Suprapubic skin (tissue), 4 donors: ENCODE data around the gene CDK8. TPM values are rescaled to one million over a fixed set of nuclear protein-coding genes. Genes with fewer than 3 reads are reported as not detected.

Experiments used
- DNase-seq, 2 donors: peaks; one replicate each; pipeline ENCODE4 v3.0.0-alpha.2; 2019; ENCODE audit warnings: low spot score in 2 of 2
- H3K27ac ChIP-seq: fragments of 200-600 bp; sonication (generic); one replicate; pipeline ENCODE4 v1.5.1; 2019
- H3K27me3 ChIP-seq: fragments of 200-600 bp; sonication (generic); one replicate; pipeline ENCODE4 v1.5.1; 2019
- H3K36me3 ChIP-seq: fragments of 200-600 bp; sonication (generic); one replicate; pipeline ENCODE4 v1.5.1; 2019
- H3K4me1 ChIP-seq: fragments of 200-600 bp; sonication (generic); one replicate; pipeline ENCODE4 v1.5.1; 2019
- H3K4me3 ChIP-seq: fragments of 200-600 bp; sonication (generic); one replicate; pipeline ENCODE4 v1.5.1; 2019; ENCODE audit warnings: mild to moderate bottlenecking
- H3K9me3 ChIP-seq: fragments of 200-600 bp; sonication (generic); one replicate; pipeline ENCODE4 v1.5.1; 2019
- EP300 ChIP-seq: sonication (generic); formaldehyde crosslinking; IDR thresholded peaks from one replicate; pipeline ENCODE4 v1.6.1; 2017; ENCODE audit warnings: antibody characterized with exemption
- POLR2A ChIP-seq, 2 donors: fragments of 450-650 bp; IDR thresholded peaks; one replicate each; pipeline ENCODE4 v1.6.1; 2017; ENCODE audit warnings: antibody characterized with exemption in 2 of 2, mild to moderate bottlenecking in 2 of 2, moderate library complexity in 2 of 2
- POLR2AphosphoS5 ChIP-seq, 3 donors: sonication (generic); formaldehyde crosslinking; IDR thresholded peaks; one replicate each; pipeline ENCODE4 v1.6.1; 2017; ENCODE audit warnings: antibody characterized with exemption in 3 of 3
- WGBS: methylation state at CpG from one replicate; pipeline ENCODE4 v1.1.5; 2018; 5-methylcytosine and 5-hydroxymethylcytosine counted together
- total RNA-seq, 4 donors: library from RNA; depleted of rRNA; stranded (reverse); fragments of >200 nt; gene quantifications; one replicate each; pipeline ENCODE4 v1.1.0, GENCODE V29; 2016
- TF ChIP-seq, protein P1 (sequence below), 2 donors: fragments of 200-600 bp in 1 of 2; fragments of 450-650 bp in 1 of 2; sonication (generic) in 1 of 2; IDR thresholded peaks; one replicate each; pipeline ENCODE4 v1.5.1; 2016 to 2019; ENCODE audit warnings: antibody characterized with exemption in 2 of 2, mild to moderate bottlenecking in 1 of 2, moderate library complexity in 1 of 2

CDK8 gene
- total RNA-seq, 4 donors from 2014 or later: 9.8 to 13.3 (median 12.5) TPM

DNA sequence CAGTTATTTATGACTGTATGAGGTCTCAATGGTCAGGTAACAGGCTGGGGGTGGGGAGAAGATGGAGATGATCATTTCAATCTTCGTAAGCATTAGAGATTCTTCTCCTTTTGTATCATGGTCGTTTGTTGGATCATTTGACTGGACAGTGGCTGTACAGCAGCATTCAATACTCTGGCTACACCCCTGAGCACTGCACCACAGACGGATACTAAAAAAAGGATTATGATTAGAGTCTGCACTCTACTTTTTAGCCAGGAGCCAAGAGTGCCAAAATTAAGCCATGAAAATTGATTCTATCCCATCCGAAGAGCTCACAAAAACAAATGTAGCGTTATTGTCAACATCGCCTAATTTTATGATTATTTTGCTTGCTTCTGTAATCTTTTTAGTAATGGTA lies 41.9 kb downstream of the CDK8 start:
- H3K27me3 ChIP-seq: no peaks in the 10 kb centered on the region
- no peak for DNase-seq
- TF ChIP-seq POLR2A (IDR thresholded peaks at IDR 0.05): no peak
- TF ChIP-seq, protein P1, sequence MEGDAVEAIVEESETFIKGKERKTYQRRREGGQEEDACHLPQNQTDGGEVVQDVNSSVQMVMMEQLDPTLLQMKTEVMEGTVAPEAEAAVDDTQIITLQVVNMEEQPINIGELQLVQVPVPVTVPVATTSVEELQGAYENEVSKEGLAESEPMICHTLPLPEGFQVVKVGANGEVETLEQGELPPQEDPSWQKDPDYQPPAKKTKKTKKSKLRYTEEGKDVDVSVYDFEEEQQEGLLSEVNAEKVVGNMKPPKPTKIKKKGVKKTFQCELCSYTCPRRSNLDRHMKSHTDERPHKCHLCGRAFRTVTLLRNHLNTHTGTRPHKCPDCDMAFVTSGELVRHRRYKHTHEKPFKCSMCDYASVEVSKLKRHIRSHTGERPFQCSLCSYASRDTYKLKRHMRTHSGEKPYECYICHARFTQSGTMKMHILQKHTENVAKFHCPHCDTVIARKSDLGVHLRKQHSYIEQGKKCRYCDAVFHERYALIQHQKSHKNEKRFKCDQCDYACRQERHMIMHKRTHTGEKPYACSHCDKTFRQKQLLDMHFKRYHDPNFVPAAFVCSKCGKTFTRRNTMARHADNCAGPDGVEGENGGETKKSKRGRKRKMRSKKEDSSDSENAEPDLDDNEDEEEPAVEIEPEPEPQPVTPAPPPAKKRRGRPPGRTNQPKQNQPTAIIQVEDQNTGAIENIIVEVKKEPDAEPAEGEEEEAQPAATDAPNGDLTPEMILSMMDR (IDR thresholded peaks at IDR 0.05): no peak
- no peak for TF ChIP-seq POLR2AphosphoS5 (IDR thresholded peaks at IDR 0.05)
- no peak for TF ChIP-seq EP300
- no peak overlapping the region for H3K4me3 ChIP-seq
- no peak overlapping the region for H3K27ac ChIP-seq
- no peaks in the 10 kb centered on the region for H3K4me1 ChIP-seq
- H3K9me3 ChIP-seq: no peaks in the 10 kb centered on the region
- no peaks in the 10 kb centered on the region for H3K36me3 ChIP-seq
- 93% methylated on average over 6 of the region's 6 CpGs for WGBS

DNA sequence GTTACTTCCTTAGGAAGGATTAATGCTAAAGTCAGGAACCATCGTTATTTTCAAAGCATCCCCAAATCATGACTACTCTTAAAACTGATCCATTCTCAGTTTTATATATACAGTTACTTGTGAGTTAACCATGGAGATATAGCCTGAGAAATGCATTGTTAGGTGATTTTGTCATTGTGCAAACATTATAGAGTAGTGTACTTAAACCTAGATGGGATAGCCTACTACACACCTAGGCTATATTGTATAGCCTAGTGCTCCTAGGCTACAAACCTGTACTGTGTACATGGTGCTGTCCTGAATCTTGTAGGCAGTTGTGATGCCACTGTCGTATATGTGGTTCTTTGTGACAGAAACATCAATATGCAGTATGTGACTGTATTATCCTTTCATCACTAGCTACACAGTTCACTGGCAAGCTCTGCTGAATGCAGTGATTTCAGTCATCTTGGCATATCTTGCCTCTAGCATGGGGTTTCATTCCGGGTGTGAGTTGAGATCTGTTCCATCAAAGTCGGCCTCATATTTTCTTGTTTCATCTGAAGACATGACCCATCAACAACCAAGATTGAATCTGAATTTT lies 45.3 kb downstream of the CDK8 start:
- no peaks in the 10 kb centered on the region for H3K36me3 ChIP-seq
- H3K9me3 ChIP-seq: no peaks in the 10 kb centered on the region
- TF ChIP-seq POLR2A (IDR thresholded peaks at IDR 0.05): no peak
- TF ChIP-seq, protein P1 (IDR thresholded peaks at IDR 0.05): no peak
- TF ChIP-seq EP300: no peak
- TF ChIP-seq POLR2AphosphoS5 (IDR thresholded peaks at IDR 0.05): no peak
- WGBS: 83% methylated on average over 4 of the region's 4 CpGs
- no peak for DNase-seq
- H3K27me3 ChIP-seq: no peaks in the 10 kb centered on the region
- H3K4me3 ChIP-seq: no peak overlapping the region
- no peaks in the 10 kb centered on the region for H3K4me1 ChIP-seq
- H3K27ac ChIP-seq: no peak overlapping the region

DNA sequence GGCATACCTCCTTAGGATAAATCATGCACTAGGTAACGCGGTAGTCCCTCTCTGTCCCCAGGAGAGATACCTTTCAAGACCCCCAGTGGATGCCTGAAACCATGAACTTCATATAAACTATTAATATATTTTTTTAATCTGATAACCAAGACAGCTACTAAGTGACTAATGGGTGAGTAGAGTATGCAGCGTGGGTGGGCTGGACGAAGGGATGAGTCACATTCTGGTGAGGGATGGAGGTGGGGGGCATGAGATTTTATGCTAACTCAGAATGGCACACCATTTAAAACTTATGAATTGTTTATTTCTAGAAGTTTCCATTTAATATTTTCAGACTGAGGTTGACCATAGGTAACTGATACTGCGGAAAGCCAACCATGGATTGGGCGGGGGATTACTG lies 46.2 kb downstream of the CDK8 start:
- Histone ChIP-seq H3K4me1 (peaks cover 5% of the 10 kb centered on the region), H3K36me3 (no peaks in the 10 kb centered on the region), H3K9me3 (no peaks in the 10 kb centered on the region), H3K27me3 (no peaks in the 10 kb centered on the region), H3K4me3 (no peak overlapping the region), H3K27ac (no peak overlapping the region)
- TF ChIP-seq EP300: no peak
- TF ChIP-seq, protein P1 (IDR thresholded peaks at IDR 0.05): no peak
- 90% methylated on average over 6 of the region's 6 CpGs for WGBS
- no peak for DNase-seq

DNA sequence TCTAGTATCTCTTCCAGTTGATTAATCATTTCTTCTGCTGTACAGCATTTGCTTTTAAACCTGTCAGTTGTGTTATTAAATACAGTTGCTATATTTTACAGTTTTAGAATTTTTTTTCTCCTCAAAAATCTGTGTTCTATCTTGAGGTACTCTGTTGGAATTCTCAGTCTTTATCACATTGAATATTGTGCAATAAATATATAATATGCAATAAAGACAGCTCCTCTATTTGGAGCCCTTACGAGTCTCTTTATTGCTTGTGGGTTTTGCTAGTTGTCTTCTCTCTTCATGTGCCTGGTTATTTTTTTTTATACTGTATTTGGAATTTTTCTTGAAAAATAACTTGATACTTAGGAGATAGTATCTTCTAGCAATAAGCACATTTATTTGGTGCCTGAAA lies 51.7 kb downstream of the CDK8 start:
- WGBS: 77% methylated on average over 1 of the region's 1 CpG
- no peak overlapping the region for H3K27ac ChIP-seq
- H3K4me1 ChIP-seq: peaks cover 11% of the 10 kb centered on the region
- no peaks in the 10 kb centered on the region for H3K9me3 ChIP-seq
- TF ChIP-seq POLR2AphosphoS5 (IDR thresholded peaks at IDR 0.05): no peak
- no peak for TF ChIP-seq EP300
- TF ChIP-seq POLR2A (IDR thresholded peaks at IDR 0.05): no peak
- TF ChIP-seq, protein P1 (IDR thresholded peaks at IDR 0.05): no peak
- H3K4me3 ChIP-seq: no peak overlapping the region
- no peak for DNase-seq
- H3K27me3 ChIP-seq: no peaks in the 10 kb centered on the region
- H3K36me3 ChIP-seq: no peaks in the 10 kb centered on the region

DNA sequence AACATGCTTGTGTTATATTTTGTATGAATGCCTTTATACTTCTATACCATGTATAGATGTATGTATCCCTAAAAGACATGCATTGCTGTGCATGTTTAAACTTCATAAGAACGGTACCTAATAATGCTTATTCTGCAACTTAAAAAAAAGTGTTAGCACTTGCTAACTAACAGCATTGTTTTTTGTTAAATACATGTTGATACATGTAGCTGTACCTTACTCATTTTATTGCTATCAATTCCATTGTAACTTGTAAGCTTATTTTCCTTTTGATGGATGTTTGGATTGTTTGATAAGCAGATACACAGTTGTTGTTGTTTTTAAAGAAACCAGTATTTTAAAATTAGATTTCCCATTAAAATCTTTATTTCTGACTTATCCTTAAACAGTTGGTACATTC lies 53.8 kb downstream of the CDK8 start:
- Histone ChIP-seq H3K27ac (no peak overlapping the region), H3K9me3 (no peaks in the 10 kb centered on the region), H3K36me3 (no peaks in the 10 kb centered on the region), H3K27me3 (no peaks in the 10 kb centered on the region), H3K4me3 (no peak overlapping the region), H3K4me1 (peaks cover 11% of the 10 kb centered on the region)
- TF ChIP-seq POLR2AphosphoS5 (IDR thresholded peaks at IDR 0.05) (no peak), EP300 (no peak), POLR2A (IDR thresholded peaks at IDR 0.05) (no peak)
- TF ChIP-seq, protein P1 (IDR thresholded peaks at IDR 0.05): no peak
- no peak for DNase-seq
- WGBS: 53% methylated on average over 1 of the region's 1 CpG
